GM21529 (cell line): Measurements from ENCODE around the gene CSNK1G3.
"Not testable (repeated sequence)": the region's sequence is repeated elsewhere in the genome, so short reads cannot be mapped to it uniquely, and the experiment has no call there.

ENCODE experiments used
- ATAC-seq: cut with Tn5 transposase; IDR thresholded peaks from one replicate; pipeline ENCODE4 v1.9.1; 2021; ENCODE audit not compliant: unreplicated experiment

CSNK1G3 gene

GRCh38 chr5:123636006-123636405, 124.0 kb downstream of the CSNK1G3 start:
- ATAC-seq, result no peak

- not testable (repeated sequence) for ATAC-seq
Measured at GRCh38 chr5:123637028-123637427, 125.1 kb downstream of the CSNK1G3 start.

- no peak for ATAC-seq
Measured at GRCh38 chr5:123639244-123639643, 127.3 kb downstream of the CSNK1G3 start.

GRCh38 chr5:123645024-123645603, 133.1 kb downstream of the CSNK1G3 start:
- ATAC-seq, result no peak

- ATAC-seq, result no peak
Measured at GRCh38 chr5:123647066-123647465, 135.1 kb downstream of the CSNK1G3 start.

- ATAC-seq, result no peak
Measured at GRCh38 chr5:123651234-123651633, 139.3 kb downstream of the CSNK1G3 start.

- ATAC-seq, result no peak
Measured at GRCh38 chr5:123659011-123659410, 147.0 kb downstream of the CSNK1G3 start.

GRCh38 chr5:123659495-123659894, 147.5 kb downstream of the CSNK1G3 start:
- ATAC-seq, result no peak

- ATAC-seq, result no peak
Measured at GRCh38 chr5:123664961-123665360, 153.0 kb downstream of the CSNK1G3 start.

GRCh38 chr5:123665822-123666371, 153.9 kb downstream of the CSNK1G3 start:
- ATAC-seq, result no peak
